NT2/D1 (cell line): ENCODE results near the gene CLTC.

Experiments
- SUZ12 ChIP-seq: IDR thresholded peaks from 2 replicates; pipeline ENCODE4 v1.6.1; 2011; ENCODE audit not compliant: insufficient read length, insufficient read depth; ENCODE audit errors: extremely low read depth
- YY1 ChIP-seq: IDR thresholded peaks from 2 replicates; pipeline ENCODE4 v1.6.1; 2011; ENCODE audit not compliant: insufficient read length, insufficient read depth
- ZNF274 ChIP-seq: IDR thresholded peaks from 2 replicates; pipeline ENCODE4 v1.6.1; 2011; ENCODE audit warnings: mild to moderate bottlenecking, low read depth, low read length

DNA sequence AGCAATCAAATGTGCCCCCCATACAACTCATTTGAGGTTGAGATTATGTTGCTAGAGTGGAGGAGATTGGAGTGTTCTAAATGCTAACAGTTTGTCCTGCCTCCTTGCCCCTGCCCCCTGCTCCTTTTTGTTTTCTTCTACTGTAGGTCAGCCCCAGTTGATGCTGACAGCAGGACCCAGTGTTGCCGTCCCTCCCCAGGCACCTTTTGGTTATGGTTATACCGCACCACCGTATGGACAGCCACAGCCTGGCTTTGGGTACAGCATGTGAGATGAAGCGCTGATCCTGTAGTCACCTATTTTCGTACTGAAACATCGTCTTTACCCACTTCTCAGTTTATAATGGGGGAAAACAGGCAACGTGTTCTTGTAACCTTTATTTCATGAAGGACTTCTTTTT, 73.9 kb downstream of the CLTC start:
- TF ChIP-seq SUZ12, result no peak
- no peak for TF ChIP-seq YY1
- no peak for TF ChIP-seq ZNF274
